ENCODE measurements around the gene TRIM54.

TRIM54 gene

GRCh38 chr2:27245626-27246025 is 36.6 kb upstream of the TRIM54 start:
- H3K4me1 ChIP-seq (ENCODE audit: control insufficient read depth, insufficient read depth, low read length), result 0 out of 2 replicates have a peak, but pooled peaks cover 4% of the 10 kb centered on the region
- no peaks in the 10 kb centered on the region for H3K9me3 ChIP-seq (ENCODE audit: control insufficient read depth, insufficient read depth, low read depth, low read length)
- H3K27ac ChIP-seq (ENCODE audit: extremely low read depth, low read depth, low read length), result no peak overlapping the region
- ChIA-PET CTCF (interaction anchor here (0.9 kb wide), 1 partner anchor 58 kb away, joined by 3 read pairs; no protein-coding TSS in a partner anchor), POLR2A (no interaction called here)
- no peak for TF ChIP-seq ZBTB6 (tag by site-specific recombination; IDR thresholded peaks at IDR 0.05)
- TF ChIP-seq ZNF239 (tag by site-specific recombination; IDR thresholded peaks at IDR 0.05), result no peak
- no peak for TF ChIP-seq ZNF223 (tag by site-specific recombination; IDR thresholded peaks at IDR 0.05)
- H3K4me3 ChIP-seq (ENCODE audit: low read depth, low read length), result no peak overlapping the region
- peaks cover 0 to 45% of the 10 kb centered on the region in 2 experiments; a peak in 2 of 3 replicates for H3K36me3 ChIP-seq (ENCODE audit: control insufficient read depth in 2 of 2, insufficient read depth in 1 of 2, low read length in 2 of 2)

- CTCF ChIA-PET, result interaction anchor here (0.6 to 6.3 kb wide), 4 partner anchors 15 to 85 kb away, joined by 5 to 87 read pairs (median 33); partner anchors contain the start of gene TRIM54
- Histone ChIP-seq H3K36me3 (ENCODE audit: control insufficient read depth in 2 of 2, insufficient read depth in 1 of 2, low read length in 2 of 2) (peaks cover 0 to 22% of the 10 kb centered on the region in 2 experiments; a peak in 2 of 3 replicates), H3K27ac (ENCODE audit: extremely low read depth, low read depth, low read length) (no peak overlapping the region), H3K4me1 (ENCODE audit: control insufficient read depth, insufficient read depth, low read length) (0 out of 2 replicates have a peak, but pooled peaks cover 4% of the 10 kb centered on the region), H3K4me3 (ENCODE audit: low read depth, low read length) (no peak overlapping the region), H3K9me3 (ENCODE audit: control insufficient read depth, insufficient read depth, low read depth, low read length) (no peaks in the 10 kb centered on the region)
- POLR2A ChIA-PET, result interaction anchor here (0.5 kb wide), 1 partner anchor 9 kb away, joined by 4 read pairs; no protein-coding TSS in a partner anchor
- peak; percentile 70; the same call in 1 of the 2 replicates for TF ChIP-seq ZNF664 (tag by site-specific recombination; IDR thresholded peaks at IDR 0.05)
- TF ChIP-seq ZNF341 (tag by site-specific recombination; IDR thresholded peaks at IDR 0.05; ENCODE audit: low read depth), result no peak
Observed at GRCh38 chr2:27247893-27248292, 34.3 kb upstream of the TRIM54 start.

DNA sequence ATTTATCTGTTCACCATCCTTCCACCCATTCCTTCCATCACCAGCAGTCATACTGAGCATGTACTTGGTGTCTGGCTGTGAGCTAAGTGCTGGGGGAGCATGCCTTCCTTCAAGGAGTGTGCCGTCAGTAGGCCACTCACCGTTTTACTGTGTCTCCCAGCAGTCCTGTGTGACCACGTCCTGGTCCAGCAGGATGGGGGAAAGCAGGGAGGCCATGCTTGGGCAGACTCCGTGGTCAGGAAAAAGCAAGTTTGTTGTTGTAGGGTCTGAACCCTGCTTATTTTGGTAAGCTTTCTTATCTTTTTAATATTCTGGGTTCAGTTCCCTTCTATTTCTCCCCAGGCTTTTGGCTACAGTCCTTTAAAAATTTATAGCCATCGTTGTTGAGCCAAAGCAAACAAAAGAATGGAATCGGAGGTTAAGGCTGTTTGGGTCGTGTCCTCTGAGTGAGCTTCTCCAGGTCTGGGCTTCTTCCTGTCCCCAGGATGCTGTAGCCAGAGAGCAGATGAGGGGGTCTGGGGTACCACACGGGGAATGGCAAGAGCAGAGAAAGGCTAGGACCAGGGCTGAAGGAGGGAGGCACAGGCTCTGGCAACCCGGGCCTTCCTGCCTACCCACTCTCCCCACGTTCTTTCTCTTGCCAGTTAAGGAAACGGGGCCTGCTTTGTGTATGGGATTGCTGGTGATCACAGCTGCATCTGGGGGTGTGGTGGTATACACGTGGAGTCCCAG is 32.9 kb upstream of the TRIM54 start:
- ChIA-PET CTCF (interaction anchor here (0.7 to 6.3 kb wide), 16 partner anchors 10 to 434 kb away, joined by 3 to 87 read pairs (median 5); partner anchors contain the start of genes MPV17 and TRIM54), POLR2A (interaction anchor here (1.4 kb wide), 1 partner anchor 115 kb away, joined by 3 read pairs; the partner anchor contains the start of gene PREB)

More for the DNA sequence above, 32.9 kb upstream of the TRIM54 start:
- Histone ChIP-seq H3K27ac (ENCODE audit: extremely low read depth, low read depth, low read length) (no peak overlapping the region; the same call in 1 of the 2 replicates), H3K9me3 (ENCODE audit: control insufficient read depth, insufficient read depth, low read depth, low read length) (no peaks in the 10 kb centered on the region), H3K36me3 (ENCODE audit: control insufficient read depth in 2 of 2, insufficient read depth in 1 of 2, low read length in 2 of 2) (peaks cover 0 to 8% of the 10 kb centered on the region in 2 experiments; a peak in 2 of 3 replicates), H3K4me1 (ENCODE audit: control insufficient read depth, insufficient read depth, low read length) (0 out of 2 replicates have a peak, but pooled peaks cover 4% of the 10 kb centered on the region), H3K4me3 (ENCODE audit: low read depth, low read length) (no peak overlapping the region)
- TF ChIP-seq ZNF19 (tag by site-specific recombination; IDR thresholded peaks at IDR 0.05; ENCODE audit: low read depth), result no peak
- 0 out of 2 replicates have a peak, but pooled peaks have one; percentile 35 for TF ChIP-seq OSR2 (tag by site-specific recombination; IDR thresholded peaks at IDR 0.05)
- no peak for TF ChIP-seq ZFP3 (tag by site-specific recombination; IDR thresholded peaks at IDR 0.05; ENCODE audit: low read depth)
- TF ChIP-seq ZNF548 (tag by site-specific recombination; IDR thresholded peaks at IDR 0.05), result no peak
- TF ChIP-seq GLIS1 (tag by site-specific recombination; IDR thresholded peaks at IDR 0.05), result peak; percentile 36; the same call in 1 of the 2 replicates
- TF ChIP-seq ZNF391 (tag by site-specific recombination; IDR thresholded peaks at IDR 0.05; ENCODE audit: borderline replicate concordance, low read depth), result no peak
- TF ChIP-seq KLF16 (tag by site-specific recombination; IDR thresholded peaks at IDR 0.05), result no peak
- no peak for TF ChIP-seq ZNF626 (tag by site-specific recombination; IDR thresholded peaks at IDR 0.05)
- TF ChIP-seq ZNF366 (tag by site-specific recombination; conservative IDR thresholded peaks at IDR 0.05), result 0 out of 2 replicates have a peak, but pooled peaks have one; percentile 11
- peak; percentile 75; the same call in 1 of the 2 replicates for TF ChIP-seq ZSCAN16 (tag by site-specific recombination; IDR thresholded peaks at IDR 0.05)
- TF ChIP-seq, protein P1, sequence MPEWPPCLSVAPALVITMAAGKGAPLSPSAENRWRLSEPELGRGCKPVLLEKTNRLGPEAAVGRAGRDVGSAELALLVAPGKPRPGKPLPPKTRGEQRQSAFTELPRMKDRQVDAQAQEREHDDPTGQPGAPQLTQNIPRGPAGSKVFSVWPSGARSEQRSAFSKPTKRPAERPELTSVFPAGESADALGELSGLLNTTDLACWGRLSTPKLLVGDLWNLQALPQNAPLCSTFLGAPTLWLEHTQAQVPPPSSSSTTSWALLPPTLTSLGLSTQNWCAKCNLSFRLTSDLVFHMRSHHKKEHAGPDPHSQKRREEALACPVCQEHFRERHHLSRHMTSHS (tag by site-specific recombination; IDR thresholded peaks at IDR 0.05), result no peak
- no peak for TF ChIP-seq KLF7 (tag by site-specific recombination; IDR thresholded peaks at IDR 0.05; ENCODE audit: borderline replicate concordance)
- 0 out of 2 replicates have a peak, but pooled peaks have one; percentile 14 for TF ChIP-seq PATZ1 (tag by site-specific recombination; IDR thresholded peaks at IDR 0.05)
- TF ChIP-seq, protein P2, sequence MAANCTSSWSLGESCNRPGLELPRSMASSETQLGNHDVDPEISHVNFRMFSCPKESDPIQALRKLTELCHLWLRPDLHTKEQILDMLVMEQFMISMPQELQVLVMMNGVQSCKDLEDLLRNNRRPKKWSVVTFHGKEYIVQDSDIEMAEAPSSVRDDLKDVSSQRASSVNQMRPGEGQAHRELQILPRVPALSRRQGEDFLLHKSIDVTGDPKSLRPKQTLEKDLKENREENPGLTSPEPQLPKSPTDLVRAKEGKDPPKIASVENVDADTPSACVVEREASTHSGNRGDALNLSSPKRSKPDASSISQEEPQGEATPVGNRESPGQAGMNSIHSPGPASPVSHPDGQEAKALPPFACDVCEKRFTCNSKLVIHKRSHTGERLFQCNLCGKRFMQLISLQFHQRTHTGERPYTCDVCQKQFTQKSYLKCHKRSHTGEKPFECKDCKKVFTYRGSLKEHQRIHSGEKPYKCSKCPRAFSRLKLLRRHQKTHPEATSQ (tag by site-specific recombination; IDR thresholded peaks at IDR 0.05), result no peak
- TF ChIP-seq, protein P3, sequence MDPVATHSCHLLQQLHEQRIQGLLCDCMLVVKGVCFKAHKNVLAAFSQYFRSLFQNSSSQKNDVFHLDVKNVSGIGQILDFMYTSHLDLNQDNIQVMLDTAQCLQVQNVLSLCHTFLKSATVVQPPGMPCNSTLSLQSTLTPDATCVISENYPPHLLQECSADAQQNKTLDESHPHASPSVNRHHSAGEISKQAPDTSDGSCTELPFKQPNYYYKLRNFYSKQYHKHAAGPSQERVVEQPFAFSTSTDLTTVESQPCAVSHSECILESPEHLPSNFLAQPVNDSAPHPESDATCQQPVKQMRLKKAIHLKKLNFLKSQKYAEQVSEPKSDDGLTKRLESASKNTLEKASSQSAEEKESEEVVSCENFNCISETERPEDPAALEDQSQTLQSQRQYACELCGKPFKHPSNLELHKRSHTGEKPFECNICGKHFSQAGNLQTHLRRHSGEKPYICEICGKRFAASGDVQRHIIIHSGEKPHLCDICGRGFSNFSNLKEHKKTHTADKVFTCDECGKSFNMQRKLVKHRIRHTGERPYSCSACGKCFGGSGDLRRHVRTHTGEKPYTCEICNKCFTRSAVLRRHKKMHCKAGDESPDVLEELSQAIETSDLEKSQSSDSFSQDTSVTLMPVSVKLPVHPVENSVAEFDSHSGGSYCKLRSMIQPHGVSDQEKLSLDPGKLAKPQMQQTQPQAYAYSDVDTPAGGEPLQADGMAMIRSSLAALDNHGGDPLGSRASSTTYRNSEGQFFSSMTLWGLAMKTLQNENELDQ (tag by site-specific recombination; IDR thresholded peaks at IDR 0.05; ENCODE audit: low read depth), result no peak
- TF ChIP-seq ZIC2 (tag by site-specific recombination; IDR thresholded peaks at IDR 0.05), result peak; percentile 97
